ENCODE data around the gene ZDBF2. TPM values are rescaled to one million over a fixed set of nuclear protein-coding genes. Genes with fewer than 3 reads are reported as not detected.

Gene ZDBF2
- total and polyA plus RNA-seq, 8 donors, result 1.6 to 14.3 (median 11.8) TPM

- H3K27ac ChIP-seq, result no peak overlapping the region
- 45 to 55% methylated on average over 10 of the region's 10 CpGs for WGBS, 2 donors
- H3K27me3 ChIP-seq, result peaks cover 0 to 53% (median 7%) of the 10 kb centered on the region in 4 donors
- no peak for ATAC-seq
- FAIRE-seq, result no peak
- intact Hi-C loops (cut with DNase I), result no loop called here
- TF ChIP-seq, protein P1, sequence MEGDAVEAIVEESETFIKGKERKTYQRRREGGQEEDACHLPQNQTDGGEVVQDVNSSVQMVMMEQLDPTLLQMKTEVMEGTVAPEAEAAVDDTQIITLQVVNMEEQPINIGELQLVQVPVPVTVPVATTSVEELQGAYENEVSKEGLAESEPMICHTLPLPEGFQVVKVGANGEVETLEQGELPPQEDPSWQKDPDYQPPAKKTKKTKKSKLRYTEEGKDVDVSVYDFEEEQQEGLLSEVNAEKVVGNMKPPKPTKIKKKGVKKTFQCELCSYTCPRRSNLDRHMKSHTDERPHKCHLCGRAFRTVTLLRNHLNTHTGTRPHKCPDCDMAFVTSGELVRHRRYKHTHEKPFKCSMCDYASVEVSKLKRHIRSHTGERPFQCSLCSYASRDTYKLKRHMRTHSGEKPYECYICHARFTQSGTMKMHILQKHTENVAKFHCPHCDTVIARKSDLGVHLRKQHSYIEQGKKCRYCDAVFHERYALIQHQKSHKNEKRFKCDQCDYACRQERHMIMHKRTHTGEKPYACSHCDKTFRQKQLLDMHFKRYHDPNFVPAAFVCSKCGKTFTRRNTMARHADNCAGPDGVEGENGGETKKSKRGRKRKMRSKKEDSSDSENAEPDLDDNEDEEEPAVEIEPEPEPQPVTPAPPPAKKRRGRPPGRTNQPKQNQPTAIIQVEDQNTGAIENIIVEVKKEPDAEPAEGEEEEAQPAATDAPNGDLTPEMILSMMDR (IDR thresholded peaks at IDR 0.05), result no peak
- H3K36me3 ChIP-seq, result no peaks in the 10 kb centered on the region
- no peaks in the 10 kb centered on the region for H3K4me1 ChIP-seq
- no peak overlapping the region for H3K4me3 ChIP-seq
- no peaks in the 10 kb centered on the region for H3K9me3 ChIP-seq
- DNase-seq, result no peak
Observed at GRCh38 chr2:206266130-206267125, 8.0 kb upstream of the ZDBF2 start.

- TF ChIP-seq, protein P1 (IDR thresholded peaks at IDR 0.05), result no peak
- no peak for DNase-seq
- Histone ChIP-seq H3K36me3 (no peaks in the 10 kb centered on the region), H3K9me3 (no peaks in the 10 kb centered on the region), H3K27me3 (peaks cover 0 to 42% (median 5%) of the 10 kb centered on the region in 4 donors), H3K27ac (no peak overlapping the region), H3K4me3 (no peak overlapping the region), H3K4me1 (no peaks in the 10 kb centered on the region)
- WGBS, 2 donors, result 38 to 41% methylated on average over 5 of the region's 5 CpGs
- ATAC-seq, result no peak
- intact Hi-C loops (cut with DNase I), result no loop called here
- no peak for FAIRE-seq
Observed at GRCh38 chr2:206267567-206267966, 6.9 kb upstream of the ZDBF2 start.

DNA sequence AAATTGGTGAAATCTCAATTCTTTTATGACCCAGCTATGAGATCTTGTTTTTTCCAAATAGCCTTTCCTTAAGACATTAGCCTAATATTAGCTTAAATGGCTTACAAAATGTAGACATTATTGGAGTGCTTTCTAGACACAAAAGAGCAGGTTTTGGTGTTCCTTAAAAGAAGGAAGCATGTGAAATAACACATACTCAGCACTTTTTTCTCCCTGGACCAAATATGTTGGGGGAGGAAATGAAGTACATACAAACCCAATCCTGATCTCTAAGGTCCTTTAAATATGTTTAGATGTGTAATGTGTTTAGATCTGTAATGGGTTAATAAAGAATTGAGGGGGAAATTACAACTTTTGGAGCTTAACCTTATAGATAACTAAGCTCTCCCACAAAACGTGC lies 3.4 kb upstream of the ZDBF2 start:
- intact Hi-C loops (cut with DNase I), result no loop called here
- 19 to 22% methylated on average over 1 of the region's 1 CpG for WGBS, 2 donors
- H3K4me1 ChIP-seq, result peaks cover 0 to 3% (median 0%) of the 10 kb centered on the region in 3 donors
- no peaks in the 10 kb centered on the region for H3K36me3 ChIP-seq
- H3K27me3 ChIP-seq, result peaks cover 0 to 16% (median 0%) of the 10 kb centered on the region in 4 donors
- DNase-seq (no peak), ATAC-seq (no peak), FAIRE-seq (no peak)
- TF ChIP-seq, protein P1 (IDR thresholded peaks at IDR 0.05), result no peak
- H3K27ac ChIP-seq, result no peak overlapping the region
- H3K9me3 ChIP-seq, result no peaks in the 10 kb centered on the region
- H3K4me3 ChIP-seq, result no peak overlapping the region

DNA sequence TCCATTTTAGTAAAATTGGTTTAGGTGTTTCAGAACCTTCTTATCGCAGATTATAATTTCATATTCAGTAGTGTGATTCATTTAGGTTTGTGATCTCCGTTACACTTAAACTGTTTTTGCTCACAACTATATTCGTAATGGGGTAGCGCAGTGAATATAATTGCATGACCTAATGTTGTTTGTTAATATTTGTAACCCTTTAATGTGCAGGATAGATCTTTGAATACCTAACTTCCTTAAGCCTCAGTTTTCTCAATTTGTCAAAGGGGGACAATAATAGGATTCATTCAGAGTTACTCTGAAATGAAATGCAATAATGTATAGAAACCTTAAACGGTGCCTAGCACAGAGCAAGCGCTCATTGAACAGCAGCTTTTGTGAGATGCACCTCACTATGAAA lies 558 bp upstream of the ZDBF2 start:
- ATAC-seq (no peak), DNase-seq (no peak), FAIRE-seq (no peak)
- WGBS, 2 donors, result 22 to 24% methylated on average over 6 of the region's 6 CpGs
- TF ChIP-seq, protein P1 (IDR thresholded peaks at IDR 0.05), result no peak
- intact Hi-C loops (cut with DNase I), result no loop called here
- Histone ChIP-seq H3K4me1 (peaks cover 0 to 11% (median 11%) of the 10 kb centered on the region in 3 donors), H3K4me3 (peak overlapping the region in 3 of 4 donors; percentile 62 to 84 (median 70)), H3K36me3 (no peaks in the 10 kb centered on the region), H3K27me3 (peaks cover 0 to 8% (median 0%) of the 10 kb centered on the region in 4 donors), H3K27ac (no peak overlapping the region), H3K9me3 (no peaks in the 10 kb centered on the region)
